CD4-positive, CD25-positive, alpha-beta regulatory T cell (primary cell): ENCODE results near the gene SHE. TPM values are rescaled to one million over a fixed set of nuclear protein-coding genes. Genes with fewer than 3 reads are reported as not detected.

Experiments
- ATAC-seq, 2 donors: fragments of 150-1000 bp; cut with Tn5 transposase; one replicate each; pipeline ENCODE4 v1.10.0; 2021; ENCODE audit warnings: low read depth in 2 of 2, moderate number of reproducible peaks in 2 of 2, moderate library complexity in 1 of 2
- DNase-seq, 3 donors: peaks; one replicate each; pipeline versions ENCODE4 v3.0.0 to v3.0.0-alpha.2; 2012 to 2022; ENCODE audit warnings: mixed read lengths in 1 of 3
- H3K27ac ChIP-seq: one replicate; pipeline ENCODE4 v1.7.0; 2013; ENCODE audit warnings: mild to moderate bottlenecking, low read length; ENCODE audit not compliant: insufficient read depth, poor library complexity, severe bottlenecking
- H3K27me3 ChIP-seq: one replicate; pipeline ENCODE4 v1.7.0; 2013; ENCODE audit warnings: low read length; ENCODE audit not compliant: control insufficient read depth, insufficient read depth
- H3K36me3 ChIP-seq: one replicate; pipeline ENCODE4 v1.7.0; 2013; ENCODE audit warnings: mild to moderate bottlenecking, low read length, moderate library complexity; ENCODE audit not compliant: control insufficient read depth, insufficient read depth
- H3K4me1 ChIP-seq: 2 replicates; pipeline ENCODE4 v1.7.0; 2013; ENCODE audit warnings: mild to moderate bottlenecking, low read length; ENCODE audit not compliant: insufficient read depth, control insufficient read depth, poor library complexity, severe bottlenecking
- H3K4me3 ChIP-seq: one replicate; pipeline ENCODE4 v1.7.0; 2013; ENCODE audit warnings: low read depth, mild to moderate bottlenecking, low read length, moderate library complexity
- H3K9me3 ChIP-seq, 2 experiments: 1 replicate in 1 of 2; 2 replicates in 1 of 2; pipeline ENCODE4 v1.7.0; 2013; ENCODE audit warnings: low read length in 2 of 2, mild to moderate bottlenecking in 1 of 2, moderate library complexity in 1 of 2; ENCODE audit not compliant: control insufficient read depth in 2 of 2
- H3K27ac Mint-ChIP-seq, 3 donors: one replicate each; pipeline ENCODE4 v1.8.0; 2020 to 2022; ENCODE audit warnings: mild to moderate bottlenecking in 3 of 3, mixed read lengths in 3 of 3, moderate library complexity in 2 of 3
- H3K27me3 Mint-ChIP-seq: one replicate; pipeline ENCODE4 v1.8.0; 2022; ENCODE audit warnings: mild to moderate bottlenecking, mixed read lengths
- H3K36me3 Mint-ChIP-seq: one replicate; pipeline ENCODE4 v1.8.0; 2020; ENCODE audit warnings: mixed read lengths
- H3K4me1 Mint-ChIP-seq, 4 donors: one replicate each; pipeline ENCODE4 v1.8.0; 2020 to 2022; ENCODE audit warnings: mixed read lengths in 4 of 4, mild to moderate bottlenecking in 1 of 4
- H3K4me3 Mint-ChIP-seq, 4 donors: one replicate each; pipeline ENCODE4 v1.8.0; 2020 to 2022; ENCODE audit warnings: mild to moderate bottlenecking in 4 of 4, mixed read lengths in 4 of 4, moderate library complexity in 3 of 4
- H3K9me3 Mint-ChIP-seq, 7 donors: one replicate each; pipeline ENCODE4 v1.8.0; 2020 to 2022; ENCODE audit warnings: mixed read lengths in 7 of 7, mild to moderate bottlenecking in 3 of 7, moderate library complexity in 2 of 7
- polyA plus RNA-seq, 4 donors: library from polyadenylated mRNA; unstranded; fragments of 300-500 nt; fragmentation: Illumina TruSeq; gene quantifications; one replicate each; pipeline ENCODE4 v1.2.3, GENCODE V29; 2021
- total RNA-seq: library from RNA; stranded (reverse); gene quantifications from one replicate; pipeline ENCODE4 v1.2.3, GENCODE V29; 2022

Gene SHE
- total and polyA plus RNA-seq, 5 donors from 2014 or later: not detected

- H3K27ac Mint-ChIP-seq: peak overlapping the region in 1 of 3 donors; percentile 22
- H3K4me1 Mint-ChIP-seq: peaks cover 8 to 22% (median 13%) of the 10 kb centered on the region in 4 donors
- Histone ChIP-seq H3K27ac (no peak overlapping the region), H3K4me1 (peaks cover 4% of the 10 kb centered on the region), H3K27me3 (no peaks in the 10 kb centered on the region), H3K36me3 (no peaks in the 10 kb centered on the region), H3K9me3 (no peaks in the 10 kb centered on the region), H3K4me3 (no peak overlapping the region)
- no peaks in the 10 kb centered on the region for H3K27me3 Mint-ChIP-seq
- H3K4me3 Mint-ChIP-seq: no peak overlapping the region
- no peaks in the 10 kb centered on the region for H3K9me3 Mint-ChIP-seq
- no peak for ATAC-seq
- no peak for DNase-seq
- no peaks in the 10 kb centered on the region for H3K36me3 Mint-ChIP-seq
Observed at GRCh38 chr1:154476791-154477190, 25.4 kb downstream of the SHE start.

GRCh38 chr1:154474802-154475201 is 27.4 kb downstream of the SHE start:
- no peak for ATAC-seq
- H3K9me3 Mint-ChIP-seq: no peaks in the 10 kb centered on the region
- no peaks in the 10 kb centered on the region for H3K36me3 Mint-ChIP-seq

GRCh38 chr1:154471304-154471703 is 30.9 kb downstream of the SHE start:
- no peak overlapping the region for H3K4me3 ChIP-seq
- ATAC-seq (no peak), DNase-seq (no peak)
- Mint-ChIP-seq H3K36me3 (peaks cover 10% of the 10 kb centered on the region), H3K27ac (peak overlapping the region; percentile 23 to 59 (median 41)), H3K27me3 (no peaks in the 10 kb centered on the region), H3K4me1 (peaks cover 12 to 41% (median 26%) of the 10 kb centered on the region in 4 donors), H3K4me3 (peak overlapping the region in 1 of 4 donors; percentile 56), H3K9me3 (no peaks in the 10 kb centered on the region)
- H3K36me3 ChIP-seq: peaks cover 3% of the 10 kb centered on the region
- no peaks in the 10 kb centered on the region for H3K27me3 ChIP-seq
- no peak overlapping the region for H3K27ac ChIP-seq
- H3K9me3 ChIP-seq: no peaks in the 10 kb centered on the region
- peaks cover 27% of the 10 kb centered on the region for H3K4me1 ChIP-seq

More at GRCh38 chr1:154474802-154475201, 27.4 kb downstream of the SHE start:
- DNase-seq: no peak
- Mint-ChIP-seq H3K27ac (peak overlapping the region in 1 of 3 donors; percentile 60), H3K4me3 (no peak overlapping the region), H3K4me1 (peaks cover 6 to 24% (median 15%) of the 10 kb centered on the region in 4 donors), H3K27me3 (no peaks in the 10 kb centered on the region)
- H3K9me3 ChIP-seq: no peaks in the 10 kb centered on the region
- no peak overlapping the region for H3K4me3 ChIP-seq
- H3K4me1 ChIP-seq: peaks cover 4% of the 10 kb centered on the region
- H3K36me3 ChIP-seq: peaks cover under 1% of the 10 kb centered on the region
- no peaks in the 10 kb centered on the region for H3K27me3 ChIP-seq
- H3K27ac ChIP-seq: no peak overlapping the region

GRCh38 chr1:154469844-154470560 is 32.2 kb downstream of the SHE start:
- Mint-ChIP-seq H3K36me3 (peaks cover 18% of the 10 kb centered on the region), H3K27ac (peak overlapping the region in 1 of 3 donors; percentile 23), H3K27me3 (no peaks in the 10 kb centered on the region), H3K4me1 (peaks cover 20 to 53% (median 35%) of the 10 kb centered on the region in 4 donors), H3K9me3 (no peaks in the 10 kb centered on the region), H3K4me3 (no peak overlapping the region)
- no peak for DNase-seq
- Histone ChIP-seq H3K4me3 (no peak overlapping the region), H3K27me3 (no peaks in the 10 kb centered on the region), H3K4me1 (peaks cover 40% of the 10 kb centered on the region), H3K36me3 (peaks cover 10% of the 10 kb centered on the region), H3K9me3 (no peaks in the 10 kb centered on the region), H3K27ac (no peak overlapping the region)
- ATAC-seq: no peak

- Mint-ChIP-seq H3K4me3 (peak overlapping the region in 2 of 4 donors; percentile 33 to 38), H3K9me3 (no peaks in the 10 kb centered on the region), H3K4me1 (peaks cover 23 to 65% (median 43%) of the 10 kb centered on the region in 4 donors), H3K27ac (peak overlapping the region; percentile 82 to 92 (median 85)), H3K36me3 (peaks cover 24% of the 10 kb centered on the region), H3K27me3 (no peaks in the 10 kb centered on the region)
- H3K27me3 ChIP-seq: no peaks in the 10 kb centered on the region
- H3K4me1 ChIP-seq: peaks cover 53% of the 10 kb centered on the region
- peak overlapping the region; percentile 80 for H3K27ac ChIP-seq
- no peaks in the 10 kb centered on the region for H3K9me3 ChIP-seq
- DNase-seq (no peak), ATAC-seq (no peak)
- peaks cover 11% of the 10 kb centered on the region for H3K36me3 ChIP-seq
- H3K4me3 ChIP-seq: peak overlapping the region; percentile 48
Observed at GRCh38 chr1:154468535-154469250, 33.5 kb downstream of the SHE start.

GRCh38 chr1:154467434-154468102 is 34.6 kb downstream of the SHE start:
- peak in 1 of 3 donors; percentile 38 for DNase-seq
- Mint-ChIP-seq H3K27me3 (no peaks in the 10 kb centered on the region), H3K4me3 (peak overlapping the region; percentile 36 to 88 (median 56)), H3K9me3 (no peaks in the 10 kb centered on the region), H3K27ac (peak overlapping the region; percentile 82 to 94 (median 92)), H3K36me3 (peaks cover 25% of the 10 kb centered on the region), H3K4me1 (peaks cover 26 to 73% (median 51%) of the 10 kb centered on the region in 4 donors)
- Histone ChIP-seq H3K27me3 (no peaks in the 10 kb centered on the region), H3K4me3 (peak overlapping the region; percentile 48), H3K4me1 (peaks cover 64% of the 10 kb centered on the region), H3K36me3 (peaks cover 11% of the 10 kb centered on the region), H3K27ac (peak overlapping the region; percentile 80), H3K9me3 (no peaks in the 10 kb centered on the region)
- ATAC-seq: no peak

- ATAC-seq (no peak), DNase-seq (no peak)
- peak overlapping the region in 3 of 4 donors; percentile 52 to 88 (median 59) for H3K4me3 Mint-ChIP-seq
- Histone ChIP-seq H3K36me3 (peaks cover 14% of the 10 kb centered on the region), H3K4me1 (peaks cover 70% of the 10 kb centered on the region), H3K4me3 (peak overlapping the region; percentile 20), H3K27ac (peak overlapping the region; percentile 80), H3K27me3 (no peaks in the 10 kb centered on the region), H3K9me3 (no peaks in the 10 kb centered on the region)
- H3K27me3 Mint-ChIP-seq: no peaks in the 10 kb centered on the region
- peaks cover 26 to 78% (median 55%) of the 10 kb centered on the region in 4 donors for H3K4me1 Mint-ChIP-seq
- peak overlapping the region; percentile 82 to 94 (median 92) for H3K27ac Mint-ChIP-seq
- H3K36me3 Mint-ChIP-seq: peaks cover 27% of the 10 kb centered on the region
- no peaks in the 10 kb centered on the region for H3K9me3 Mint-ChIP-seq
Observed at GRCh38 chr1:154466921-154467417, 35.2 kb downstream of the SHE start.
